ENCODE results near the gene CHRNE.
A peak's percentile ranks its signal among the peaks of the same experiment; 100 is the strongest.

Gene CHRNE

DNA sequence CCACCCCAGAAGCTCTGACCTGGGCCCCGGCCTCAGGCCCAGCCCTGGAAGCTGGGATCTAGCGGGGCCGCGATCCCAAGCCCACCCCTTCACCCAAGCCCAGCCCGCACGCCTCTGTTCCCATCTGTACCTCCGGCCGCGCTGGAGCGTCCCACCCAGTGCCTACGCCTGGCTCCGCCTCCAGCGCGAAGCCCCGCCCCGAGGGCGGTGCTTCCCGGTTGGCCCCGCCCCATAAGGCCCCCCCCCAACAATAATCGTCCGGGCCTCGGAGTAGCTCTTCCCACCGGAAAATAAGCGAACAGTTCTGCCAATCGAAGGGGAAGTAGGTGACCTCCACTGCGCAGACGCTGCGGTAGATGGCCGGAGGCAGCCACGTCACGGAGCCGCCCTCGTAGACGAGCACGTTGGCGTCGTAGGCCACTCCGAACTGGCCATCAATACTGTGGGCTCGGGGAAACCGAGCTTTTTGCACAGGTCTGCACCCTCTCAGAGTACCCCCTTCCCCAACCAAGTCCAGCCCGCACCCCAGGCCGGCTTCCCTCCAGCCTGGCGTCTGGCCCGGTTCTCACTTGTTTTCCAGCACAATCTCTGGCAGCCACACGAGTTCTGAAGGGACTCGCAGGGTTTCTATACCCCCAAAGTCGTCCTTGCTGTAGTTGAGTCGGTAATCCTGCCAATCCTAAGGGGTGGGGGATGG is 1.1 kb downstream of the CHRNE start:
- DNase-seq, result no peak

GRCh38 chr17:4901108-4901647 is 1.7 kb downstream of the CHRNE start:
- no peak for DNase-seq

DNA sequence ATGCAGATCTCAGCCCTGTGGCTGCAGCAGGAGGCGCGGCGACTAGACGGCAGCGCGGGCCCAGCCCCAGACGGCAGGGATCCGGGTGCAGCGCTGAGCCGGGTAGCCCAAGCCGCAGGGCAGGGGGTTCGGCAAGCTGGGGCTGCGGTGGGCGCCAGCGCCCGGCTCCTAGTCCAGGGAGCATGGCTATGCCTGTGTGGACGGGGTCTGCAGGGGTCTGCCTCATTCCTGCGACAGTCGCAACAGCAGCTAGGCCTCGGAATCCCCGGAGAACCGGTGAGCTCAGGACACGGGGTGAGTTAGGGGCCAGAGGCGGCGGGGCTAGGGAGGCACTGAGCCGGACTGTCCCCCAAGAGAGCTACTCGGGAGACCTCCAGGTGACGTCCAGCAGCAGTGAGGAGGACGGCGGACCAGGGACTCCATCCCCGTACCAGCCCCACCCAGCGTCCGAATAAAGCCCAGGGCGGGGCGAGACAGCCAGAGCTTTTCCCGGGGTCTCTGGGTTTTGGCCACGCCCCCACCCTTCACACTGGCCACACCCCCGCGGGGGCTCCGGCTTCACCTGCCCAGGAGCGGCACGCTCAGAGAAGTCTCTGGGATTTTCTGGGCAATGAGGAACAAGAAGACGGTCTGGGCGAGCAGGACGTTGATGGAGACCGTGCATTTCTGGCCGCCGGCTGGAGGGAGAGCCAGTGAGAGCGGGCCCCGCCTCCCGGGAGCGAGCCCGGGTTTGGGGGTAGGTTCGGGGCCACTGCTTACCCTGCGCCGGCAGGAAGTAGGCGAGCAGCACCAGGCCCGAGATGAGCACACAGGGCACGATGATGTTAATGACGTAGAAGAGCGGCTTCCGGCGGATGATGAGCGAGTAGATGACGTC is 2.4 kb downstream of the CHRNE start:
- DNase-seq, result no peak

DNA sequence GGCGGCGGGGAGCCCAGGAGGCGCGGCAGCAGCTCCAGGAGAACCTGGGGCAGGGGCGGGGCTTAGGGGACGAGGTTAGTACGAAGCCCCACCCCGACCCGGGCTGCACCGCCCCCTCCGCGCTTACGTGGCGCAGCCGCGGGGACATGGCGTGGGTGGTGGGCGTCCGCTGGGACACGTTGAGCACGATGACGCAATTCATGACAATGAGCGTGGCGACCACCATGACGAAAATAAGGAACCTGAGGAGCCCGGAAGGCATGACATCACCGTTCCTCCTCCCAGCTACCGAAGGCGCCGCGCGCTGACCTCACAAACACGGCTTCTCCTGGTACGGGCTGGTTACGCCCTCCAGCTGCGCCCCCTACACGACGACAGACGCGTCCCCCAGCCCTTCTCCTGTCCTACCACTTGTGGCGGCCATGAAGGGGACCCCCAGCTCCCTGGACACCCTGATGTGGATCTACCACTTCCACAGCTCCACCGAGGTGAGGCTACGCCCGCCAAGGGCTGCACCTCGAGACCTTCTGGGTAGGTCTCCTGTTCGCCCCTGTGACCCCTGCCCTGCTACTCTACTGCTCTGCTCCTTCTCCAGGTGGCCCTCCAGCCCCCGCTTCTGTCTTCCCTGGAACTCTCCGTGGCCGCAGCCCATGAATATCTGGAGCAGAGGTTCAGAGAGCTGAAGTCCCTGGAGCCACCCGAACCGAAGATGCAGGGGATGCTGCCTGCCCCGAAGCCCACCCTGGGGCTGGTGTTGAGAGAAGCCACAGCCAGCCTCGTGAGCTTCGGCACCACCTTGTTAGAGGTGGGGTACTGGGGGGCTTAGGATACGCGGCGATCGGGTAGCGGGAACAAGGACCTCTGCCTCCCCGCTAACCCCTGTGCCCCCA is 3.3 kb downstream of the CHRNE start, which contains the start of gene C17orf107:
Gene C17orf107 (plus strand): TSS at position 196 of the 890 bp plus-strand sequence. CDS start 227 bp downstream, at position 423.
- peak; percentile 68 for DNase-seq

DNA sequence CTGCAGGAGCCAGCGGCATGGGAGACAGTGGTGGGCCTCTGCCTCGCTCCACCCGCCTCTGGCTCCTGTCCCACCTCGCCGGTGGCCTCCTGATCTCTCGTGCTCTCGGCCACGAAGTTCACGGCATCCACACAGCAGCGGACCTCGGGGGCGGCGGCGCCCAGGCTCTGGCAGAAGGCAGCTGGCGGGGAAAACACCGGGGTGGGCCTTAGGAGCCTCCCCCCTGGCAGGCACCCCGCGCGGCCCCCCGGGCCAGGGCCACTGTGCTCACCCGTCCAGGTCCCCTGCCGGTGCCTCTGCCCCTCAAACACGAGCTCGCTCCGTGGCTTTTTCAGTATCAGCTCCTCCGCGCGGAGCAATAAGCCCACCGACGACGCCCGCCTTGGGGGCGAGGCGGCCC is 4.0 kb downstream of the CHRNE start:
- no peak for DNase-seq

DNA sequence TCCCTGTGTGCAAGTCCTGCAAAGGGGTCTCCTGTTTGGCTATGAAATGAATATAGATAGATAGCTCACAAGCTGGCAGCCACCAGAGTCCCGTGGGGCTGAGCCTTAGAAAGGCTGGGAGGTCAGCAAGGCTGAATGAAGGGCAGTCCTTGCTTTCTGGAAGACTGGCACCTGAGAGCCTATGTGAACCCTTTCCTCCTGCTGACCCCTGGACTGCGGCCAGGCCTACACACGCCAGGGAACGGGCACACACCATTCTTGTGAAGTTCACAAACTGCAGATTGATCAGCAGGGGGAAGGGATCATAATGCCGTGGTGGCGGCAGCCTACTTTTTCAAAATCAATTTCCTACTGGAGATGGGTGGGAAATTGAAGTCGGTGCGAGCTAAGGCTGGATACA is 4.5 kb downstream of the CHRNE start:
- DNase-seq, result no peak

DNA sequence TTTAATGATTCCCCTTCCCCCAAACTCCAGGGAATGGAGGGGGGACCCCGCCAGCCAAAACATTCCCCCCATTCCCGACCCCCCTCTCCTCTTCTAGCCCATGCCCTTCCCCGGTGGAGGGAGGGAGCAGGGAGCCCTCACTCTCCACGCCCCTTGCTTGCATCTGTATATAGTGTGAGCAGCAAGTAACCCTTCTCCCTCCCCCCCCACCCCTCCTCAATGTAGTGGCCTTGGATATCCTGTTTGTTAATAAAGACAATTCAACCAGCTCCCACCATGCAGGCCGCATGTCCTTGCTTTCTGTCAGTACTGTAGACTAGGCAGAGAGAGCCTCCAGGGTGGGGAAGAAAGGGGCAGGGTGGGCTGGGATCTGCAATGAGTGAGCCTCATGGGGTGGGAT is 5.1 kb downstream of the CHRNE start:
- no peak for DNase-seq

GRCh38 chr17:4897198-4897687 is 5.7 kb downstream of the CHRNE start:
- no peak for DNase-seq

- no peak for DNase-seq
These were observed 6.3 kb downstream of the CHRNE start for GRCh38 chr17:4896332-4897197.

DNA sequence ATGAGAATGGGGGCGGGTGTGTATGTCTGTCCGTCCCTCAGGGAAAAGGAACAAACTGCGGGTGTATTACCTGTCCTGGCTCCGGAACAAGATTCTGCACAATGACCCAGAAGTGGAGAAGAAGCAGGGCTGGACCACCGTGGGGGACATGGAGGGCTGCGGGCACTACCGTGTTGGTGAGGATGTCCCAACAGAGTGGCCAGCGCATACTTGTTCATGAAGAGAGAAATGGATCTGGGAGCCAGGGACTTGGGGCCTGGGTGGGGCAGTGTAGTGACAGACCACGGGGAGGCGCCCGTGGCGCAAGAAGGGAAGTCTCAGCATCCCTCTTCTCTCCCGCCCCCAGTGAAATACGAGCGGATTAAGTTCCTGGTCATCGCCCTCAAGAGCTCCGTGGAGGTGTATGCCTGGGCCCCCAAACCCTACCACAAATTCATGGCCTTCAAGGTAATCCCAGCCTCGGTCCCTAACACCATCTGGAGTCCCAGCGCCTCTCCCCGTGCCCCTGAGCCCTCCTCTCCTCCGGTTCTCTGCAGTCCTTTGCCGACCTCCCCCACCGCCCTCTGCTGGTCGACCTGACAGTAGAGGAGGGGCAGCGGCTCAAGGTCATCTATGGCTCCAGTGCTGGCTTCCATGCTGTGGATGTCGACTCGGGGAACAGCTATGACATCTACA is 7.1 kb downstream of the CHRNE start:
- no peak for DNase-seq

DNA sequence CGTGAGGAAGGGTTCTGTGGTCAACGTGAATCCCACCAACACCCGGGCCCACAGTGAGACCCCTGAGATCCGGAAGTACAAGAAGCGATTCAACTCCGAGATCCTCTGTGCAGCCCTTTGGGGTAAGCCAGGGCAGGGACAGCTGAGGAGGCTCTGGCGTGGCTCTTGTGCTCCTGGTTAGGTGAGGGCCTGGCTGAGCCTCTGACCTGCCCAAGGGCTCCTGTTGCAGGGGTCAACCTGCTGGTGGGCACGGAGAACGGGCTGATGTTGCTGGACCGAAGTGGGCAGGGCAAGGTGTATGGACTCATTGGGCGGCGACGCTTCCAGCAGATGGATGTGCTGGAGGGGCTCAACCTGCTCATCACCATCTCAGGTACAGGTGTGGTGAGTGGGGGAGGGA is 7.8 kb downstream of the CHRNE start:
- DNase-seq, result no peak

DNA sequence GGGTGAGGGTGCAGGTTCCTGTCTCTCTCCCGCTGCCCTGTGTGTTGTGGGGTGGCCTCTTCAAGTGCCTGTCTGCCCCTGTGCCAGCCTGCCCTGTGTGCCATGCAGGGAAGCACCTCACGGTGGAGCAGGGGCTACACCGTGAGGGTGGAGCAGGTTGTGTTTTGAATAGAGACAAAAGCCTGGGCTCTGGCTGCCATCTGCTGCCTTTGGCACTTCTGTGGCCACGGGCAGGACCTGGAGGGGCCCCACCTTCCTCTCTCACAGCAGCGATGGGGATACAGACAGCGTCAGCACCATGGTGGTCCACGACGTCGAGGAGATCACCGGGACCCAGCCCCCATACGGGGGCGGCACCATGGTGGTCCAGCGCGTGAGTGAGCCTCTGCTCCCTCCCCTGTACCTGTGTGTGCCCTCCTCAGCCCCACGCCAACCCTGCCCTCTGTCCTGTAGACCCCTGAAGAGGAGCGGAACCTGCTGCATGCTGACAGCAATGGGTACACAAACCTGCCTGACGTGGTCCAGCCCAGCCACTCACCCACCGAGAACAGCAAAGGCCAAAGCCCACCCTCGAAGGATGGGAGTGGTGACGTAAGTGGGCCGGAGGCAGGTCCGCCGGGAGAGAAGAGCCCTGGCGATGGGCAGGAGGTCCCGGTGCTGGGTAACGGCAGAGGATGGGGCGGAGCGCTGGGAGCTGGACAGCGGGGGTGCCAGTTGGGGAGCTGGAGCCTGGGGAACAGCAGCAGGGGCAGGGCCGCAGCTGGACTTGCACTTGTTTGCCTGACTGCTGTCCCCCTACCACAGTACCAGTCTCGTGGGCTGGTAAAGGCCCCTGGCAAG is 9.0 kb downstream of the CHRNE start:
- no peak for DNase-seq

DNA sequence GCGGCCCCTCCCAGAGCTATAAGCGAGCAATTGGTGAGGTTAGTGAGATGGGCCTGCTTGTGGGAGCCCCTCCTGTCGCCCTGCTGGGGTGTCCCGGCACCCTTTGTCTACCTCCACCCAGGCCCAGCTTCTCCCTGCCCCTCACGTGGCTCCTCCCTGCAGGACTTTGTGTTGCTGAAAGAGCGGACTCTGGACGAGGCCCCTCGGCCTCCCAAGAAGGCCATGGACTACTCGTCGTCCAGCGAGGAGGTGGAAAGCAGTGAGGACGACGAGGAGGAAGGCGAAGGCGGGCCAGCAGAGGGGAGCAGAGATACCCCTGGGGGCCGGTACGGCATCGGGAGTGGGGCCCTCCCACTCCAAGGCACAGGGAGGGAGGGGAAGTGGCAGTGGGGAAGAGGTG is 9.6 kb downstream of the CHRNE start:
- DNase-seq, result no peak

GRCh38 chr17:4892499-4893221 is 10.2 kb downstream of the CHRNE start:
- DNase-seq, result no peak

DNA sequence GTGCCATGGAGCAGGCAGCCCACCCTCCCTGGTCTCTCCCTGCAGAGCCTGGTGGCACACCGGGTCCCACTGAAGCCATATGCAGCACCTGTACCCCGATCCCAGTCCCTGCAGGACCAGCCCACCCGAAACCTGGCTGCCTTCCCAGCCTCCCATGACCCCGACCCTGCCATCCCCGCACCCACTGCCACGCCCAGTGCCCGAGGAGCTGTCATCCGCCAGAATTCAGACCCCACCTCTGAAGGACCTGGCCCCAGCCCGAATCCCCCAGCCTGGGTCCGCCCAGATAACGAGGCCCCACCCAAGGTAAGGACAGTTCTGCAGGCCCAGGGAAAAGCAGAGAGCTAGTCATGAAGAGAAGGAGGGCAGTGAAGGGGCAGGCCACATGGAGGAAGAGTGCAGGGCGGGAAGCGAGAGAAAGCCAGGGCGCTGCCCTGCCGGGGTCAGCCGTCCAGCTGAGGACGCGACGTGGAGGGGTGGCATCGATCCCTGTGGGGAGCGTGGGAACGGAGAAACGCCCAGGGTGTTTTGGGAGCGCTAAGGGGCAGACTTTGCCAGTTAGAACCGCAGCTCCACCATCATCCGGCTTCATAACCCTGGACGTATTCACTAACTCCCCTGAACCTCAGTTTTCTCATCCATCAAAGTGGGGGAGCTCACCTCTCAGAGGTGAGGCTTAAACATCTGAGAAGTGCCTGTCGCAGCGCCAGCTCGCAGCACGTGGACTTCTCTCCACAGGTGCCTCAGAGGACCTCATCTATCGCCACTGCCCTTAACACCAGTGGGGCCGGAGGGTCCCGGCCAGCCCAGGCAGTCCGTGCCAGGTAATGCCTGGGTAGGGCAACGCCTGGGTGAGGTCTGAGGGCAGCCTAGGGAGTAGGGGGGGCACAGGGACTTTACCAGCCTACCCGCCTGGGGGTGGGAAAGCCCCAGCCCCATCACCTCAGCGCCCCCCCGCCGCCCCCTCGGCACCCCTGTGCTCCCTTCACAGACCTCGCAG is 11.2 kb downstream of the CHRNE start:
- no peak for DNase-seq

- no peak for DNase-seq
These were observed 15.3 kb downstream of the CHRNE start for GRCh38 chr17:4887581-4887980.

- DNase-seq, result no peak
These were observed 16.1 kb downstream of the CHRNE start for GRCh38 chr17:4886830-4887229.

DNA sequence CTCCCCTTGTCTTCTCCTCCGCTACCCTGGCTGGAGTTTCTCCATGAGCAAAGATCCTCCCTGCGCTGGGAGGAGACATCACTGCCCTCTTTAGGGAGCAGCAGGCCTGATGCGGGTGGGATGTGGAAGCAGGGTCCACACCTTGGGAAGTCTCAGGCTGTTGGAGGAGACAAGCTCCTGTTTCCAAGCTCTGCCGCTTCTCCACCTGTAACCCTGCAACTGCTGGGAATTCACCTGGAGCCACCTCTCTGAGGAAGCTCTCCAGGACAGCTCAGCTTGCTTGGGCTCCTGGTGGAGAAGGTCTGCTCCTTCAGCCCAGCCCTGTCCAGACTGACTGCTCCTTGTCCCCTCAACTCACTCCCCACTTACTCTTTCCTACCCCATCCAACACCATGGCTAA is 18.4 kb downstream of the CHRNE start:
- no peak for DNase-seq

Measured in EL (cell line).